HG03432 (cell line): ENCODE measurements around the gene HHIPL1.

Experiments
- ATAC-seq: cut with Tn5 transposase; IDR thresholded peaks from one replicate; pipeline ENCODE4 v1.9.1; 2021; ENCODE audit warnings: mild to moderate bottlenecking, moderate library complexity; ENCODE audit not compliant: unreplicated experiment

Gene HHIPL1

GRCh38 chr14:99674064-99674650, 29.2 kb downstream of the HHIPL1 start:
- ATAC-seq, result no peak

GRCh38 chr14:99674776-99675381, 29.9 kb downstream of the HHIPL1 start:
- ATAC-seq, result no peak

- ATAC-seq, result no peak
Observed at GRCh38 chr14:99675382-99675835, 30.5 kb downstream of the HHIPL1 start.

- ATAC-seq, result no peak
Observed at GRCh38 chr14:99675951-99676350, 31.0 kb downstream of the HHIPL1 start.

DNA sequence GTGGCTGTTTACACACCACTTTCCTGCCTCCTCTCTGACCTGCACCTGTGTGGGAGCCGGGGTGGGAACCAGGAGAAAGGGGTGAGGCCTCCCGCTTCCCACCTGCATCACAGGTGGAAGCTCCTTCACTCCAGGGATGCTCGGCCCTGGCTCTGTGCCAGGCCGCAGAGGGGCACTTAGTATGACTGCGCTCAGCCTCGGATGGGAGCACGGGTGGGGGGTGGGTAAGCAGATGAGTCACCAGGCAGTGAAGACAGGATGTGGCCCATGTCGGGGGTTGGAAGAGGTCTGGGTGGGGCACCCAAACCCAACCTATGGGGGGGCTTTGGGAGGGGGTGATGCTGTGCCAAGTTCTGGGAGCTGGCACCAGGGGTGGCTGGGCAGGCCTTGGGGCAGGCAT, 31.7 kb downstream of the HHIPL1 start:
- ATAC-seq, result no peak

GRCh38 chr14:99677231-99678140, 32.6 kb downstream of the HHIPL1 start:
- no peak for ATAC-seq

- no peak for ATAC-seq
Observed at GRCh38 chr14:99678198-99678597, 33.3 kb downstream of the HHIPL1 start.

- no peak for ATAC-seq
Observed at GRCh38 chr14:99679111-99679510, 34.2 kb downstream of the HHIPL1 start.

DNA sequence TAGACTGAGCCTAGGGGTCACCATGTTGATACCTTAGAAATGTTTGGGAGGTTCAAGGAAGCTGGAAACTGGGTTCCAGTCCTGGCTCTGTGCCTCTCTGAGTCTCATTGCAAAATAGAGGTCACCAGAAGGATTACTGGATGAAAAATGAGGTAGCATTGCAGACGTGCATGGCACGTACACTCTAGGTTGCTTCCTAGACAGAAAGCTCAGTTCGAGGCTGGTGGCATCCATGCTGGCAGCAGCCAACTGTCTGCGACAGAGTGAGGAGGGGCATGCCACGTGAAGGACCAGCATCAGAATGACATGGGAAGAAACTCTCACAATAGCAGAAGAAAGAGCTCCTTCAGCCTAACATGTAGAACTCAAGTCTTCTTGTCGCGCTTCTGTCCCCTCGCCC, 34.6 kb downstream of the HHIPL1 start:
- ATAC-seq, result no peak

- no peak for ATAC-seq
Observed at GRCh38 chr14:99679996-99680395, 35.1 kb downstream of the HHIPL1 start.

DNA sequence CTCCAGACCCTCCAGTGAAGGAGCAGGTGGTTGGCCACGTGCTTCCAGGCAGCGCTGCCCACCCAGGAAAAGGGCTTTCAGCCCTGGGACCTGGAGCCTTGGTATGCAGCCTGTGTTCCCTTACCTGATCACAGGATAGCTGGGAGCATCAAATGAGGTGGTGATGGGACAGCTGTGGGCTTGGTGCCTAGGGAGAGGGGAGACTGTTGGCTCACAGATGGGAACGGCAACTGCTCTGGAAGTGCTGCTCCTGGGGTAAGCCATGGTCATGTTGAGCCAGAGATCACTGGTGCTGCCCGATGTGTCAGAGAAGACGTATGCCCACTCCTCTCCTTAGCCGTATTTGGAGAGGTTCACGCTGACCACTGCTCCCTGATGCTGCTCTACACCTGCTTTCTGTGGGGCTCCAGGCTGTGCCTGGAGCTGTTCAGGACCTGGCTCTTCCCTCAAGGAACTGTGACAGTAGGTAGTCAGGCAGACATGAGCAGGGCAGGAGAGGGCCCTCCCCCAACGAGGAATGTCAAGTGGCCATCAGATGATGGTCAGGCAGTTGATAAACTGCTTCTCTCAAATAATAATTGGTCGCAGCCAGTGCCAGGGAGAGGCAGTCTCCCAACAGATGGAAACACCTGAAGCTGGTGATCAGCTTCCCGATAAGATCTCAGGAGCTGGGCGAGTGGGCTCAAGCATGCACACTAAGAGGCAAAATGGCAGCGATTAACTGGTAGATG, 36.3 kb downstream of the HHIPL1 start:
- no peak for ATAC-seq

DNA sequence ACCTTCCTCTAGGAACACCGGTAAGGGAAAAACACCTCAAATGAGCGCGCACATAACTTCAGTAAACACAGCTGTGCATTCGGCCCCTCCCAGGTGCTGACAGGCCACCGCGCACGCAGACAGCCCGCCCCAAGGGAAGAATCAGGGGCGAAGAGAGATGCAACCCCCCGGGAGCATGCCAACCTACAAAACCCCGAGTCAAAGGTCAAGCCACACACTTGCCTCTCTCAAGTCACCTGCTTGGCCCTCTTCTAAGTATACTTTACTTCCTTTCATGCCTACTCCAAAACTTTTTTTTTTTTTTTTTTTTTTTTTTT, 36.9 kb downstream of the HHIPL1 start:
- no peak for ATAC-seq

DNA sequence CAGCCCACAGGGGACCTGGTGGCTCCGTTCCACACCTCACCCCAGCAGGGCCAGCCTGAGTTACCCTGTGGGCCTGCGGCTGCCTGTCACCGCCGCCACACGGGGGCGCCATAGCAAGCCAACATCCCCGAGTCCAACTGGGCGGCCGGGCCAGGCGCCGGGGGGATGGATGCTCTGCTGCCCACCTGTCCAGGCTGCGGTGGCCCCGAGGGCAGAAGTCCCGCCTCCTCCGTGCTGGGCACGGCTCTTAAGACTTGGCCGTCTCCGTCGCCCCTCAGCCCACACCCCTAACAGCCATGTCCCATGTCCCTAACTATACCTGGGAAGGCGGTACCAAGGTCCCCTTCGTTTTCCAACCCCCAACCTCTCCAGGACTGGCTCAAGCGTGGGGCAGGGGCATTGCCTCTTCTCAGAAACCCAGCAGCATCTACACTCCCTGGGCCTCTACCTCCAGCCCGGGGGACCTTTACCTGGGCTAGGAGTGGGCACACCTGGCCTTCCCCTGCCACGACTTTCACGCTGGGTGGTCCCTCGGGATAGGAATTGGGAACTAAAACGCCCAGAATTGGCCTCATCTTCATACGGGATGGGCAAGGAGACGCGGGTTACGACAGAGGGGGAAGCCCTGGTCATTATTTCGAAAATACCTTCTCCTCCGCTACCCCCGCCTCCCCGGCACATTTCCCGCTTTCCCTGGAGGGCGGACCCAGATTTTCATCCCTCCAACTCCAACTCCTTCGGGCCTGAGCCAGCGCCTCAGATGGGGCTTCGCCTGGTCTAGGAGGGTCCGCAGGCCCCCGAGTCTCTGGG, 38.1 kb downstream of the HHIPL1 start:
- ATAC-seq, result peak; percentile 38

GRCh38 chr14:99683619-99684409, 38.9 kb downstream of the HHIPL1 start, which contains the start of gene CYP46A1:
CYP46A1 (plus strand) TSS chr14:99684298; CDS start chr14:99684418, 120 bp downstream.
- ATAC-seq, result peak; percentile 94

GRCh38 chr14:99684410-99684934, 39.5 kb downstream of the HHIPL1 start:
- ATAC-seq, result peak; percentile 30

DNA sequence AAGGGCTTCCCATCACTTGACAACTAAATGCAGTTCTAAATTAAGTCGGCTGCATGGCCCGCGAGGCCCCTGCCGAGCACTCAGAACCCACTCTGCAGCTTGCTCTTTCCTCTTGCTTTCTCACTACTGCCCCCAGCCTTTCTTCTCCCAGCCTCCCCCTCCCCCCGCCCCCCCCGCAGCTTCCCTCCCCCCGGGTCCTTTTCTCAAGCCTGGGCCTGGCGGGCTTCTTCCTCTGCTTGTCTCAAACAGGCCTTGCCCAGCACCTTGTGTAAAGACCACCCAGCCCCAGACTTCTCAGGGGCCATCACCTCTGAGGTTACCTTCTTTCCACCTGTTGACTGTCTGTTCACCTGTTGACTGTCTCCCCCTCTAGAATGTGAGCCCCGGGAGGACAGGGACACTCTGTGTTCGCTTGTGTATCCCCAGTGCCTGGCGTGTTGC, 40.2 kb downstream of the HHIPL1 start:
- ATAC-seq, result no peak

GRCh38 chr14:99685596-99685995, 40.7 kb downstream of the HHIPL1 start:
- ATAC-seq, result no peak

- no peak for ATAC-seq
Observed at GRCh38 chr14:99686557-99687283, 41.8 kb downstream of the HHIPL1 start.
